H9 (cell line): ENCODE results near the gene TMOD1. TPM values are rescaled to one million over a fixed set of nuclear protein-coding genes. Genes with fewer than 3 reads are reported as not detected.
A peak's percentile ranks its signal among the peaks of the same experiment; 100 is the strongest.

ENCODE experiments used
- DNase-seq: peaks from one replicate; pipeline ENCODE4 v3.0.0-alpha.2; 2017
- H2AFZ ChIP-seq: one replicate; pipeline ENCODE4 v1.6.1; 2013; ENCODE audit warnings: mild to moderate bottlenecking, low read length, control low read depth, moderate library complexity
- H2AK5ac ChIP-seq: 2 replicates; pipeline ENCODE4 v1.6.1; 2013; ENCODE audit warnings: low read length, control low read depth, mixed read lengths; ENCODE audit not compliant: insufficient read length
- H2BK120ac ChIP-seq: one replicate; pipeline ENCODE4 v1.6.1; 2013; ENCODE audit warnings: low read depth, mild to moderate bottlenecking, low read length, control low read depth, inconsistent platforms; ENCODE audit not compliant: poor library complexity, severe bottlenecking
- H2BK12ac ChIP-seq: 2 replicates; pipeline ENCODE4 v1.6.1; 2013; ENCODE audit warnings: low read length, control low read depth, mixed read lengths, low read depth; ENCODE audit not compliant: insufficient read length
- H2BK15ac ChIP-seq: 2 replicates; pipeline ENCODE4 v1.6.1; 2013; ENCODE audit warnings: low read depth, low read length, control low read depth
- H2BK20ac ChIP-seq: one replicate; pipeline ENCODE4 v1.6.1; 2013; ENCODE audit warnings: low read depth, mild to moderate bottlenecking, low read length, control low read depth, inconsistent platforms; ENCODE audit not compliant: poor library complexity, severe bottlenecking
- H2BK5ac ChIP-seq: 2 replicates; pipeline ENCODE4 v1.6.1; 2013; ENCODE audit warnings: low read length, control low read depth, mixed read lengths; ENCODE audit not compliant: insufficient read length
- H3K14ac ChIP-seq: 2 replicates; pipeline ENCODE4 v1.6.1; 2013; ENCODE audit warnings: low read length, control low read depth; ENCODE audit not compliant: insufficient read depth
- H3K18ac ChIP-seq: 2 replicates; pipeline ENCODE4 v1.6.1; 2013; ENCODE audit warnings: low read depth, mild to moderate bottlenecking, mixed read lengths, low read length, control low read depth; ENCODE audit not compliant: insufficient read length
- H3K23ac ChIP-seq: 2 replicates; pipeline ENCODE4 v1.6.1; 2013; ENCODE audit warnings: low read length, control low read depth, mixed read lengths, low read depth; ENCODE audit not compliant: insufficient read length
- H3K23me2 ChIP-seq: 2 replicates; pipeline ENCODE4 v1.6.1; 2013; ENCODE audit warnings: low read depth, mild to moderate bottlenecking, mixed read lengths, low read length, control low read depth; ENCODE audit not compliant: insufficient read length, poor library complexity, severe bottlenecking
- H3K27ac ChIP-seq: 2 replicates; pipeline ENCODE4 v1.5.1; 2013; ENCODE audit warnings: low read length, control low read depth, mixed read lengths, low read depth; ENCODE audit not compliant: insufficient read length
- H3K27me3 ChIP-seq: 2 replicates; pipeline ENCODE4 v1.6.1; 2013; ENCODE audit warnings: low read length, control low read depth, inconsistent platforms; ENCODE audit not compliant: insufficient read depth
- H3K4ac ChIP-seq: 2 replicates; pipeline ENCODE4 v1.6.1; 2013; ENCODE audit warnings: low read depth, mild to moderate bottlenecking, control low read depth, inconsistent platforms, low read length, moderate library complexity
- H3K4me1 ChIP-seq: 2 replicates; pipeline ENCODE4 v1.6.1; 2013; ENCODE audit warnings: low read length, control low read depth, inconsistent platforms; ENCODE audit not compliant: insufficient read depth
- H3K4me2 ChIP-seq: 2 replicates; pipeline ENCODE4 v1.6.1; 2013; ENCODE audit warnings: low read length, control low read depth, mixed read lengths; ENCODE audit not compliant: insufficient read length, insufficient read depth
- H3K56ac ChIP-seq: 2 replicates; pipeline ENCODE4 v1.6.1; 2013; ENCODE audit warnings: low read depth, mild to moderate bottlenecking, mixed read lengths, low read length, control low read depth; ENCODE audit not compliant: insufficient read length
- H3K79me1 ChIP-seq: 2 replicates; pipeline ENCODE4 v1.6.1; 2013; ENCODE audit warnings: low read depth, mild to moderate bottlenecking, moderate library complexity, low read length, control low read depth, inconsistent platforms; ENCODE audit not compliant: insufficient read depth, poor library complexity, severe bottlenecking
- H3K79me2 ChIP-seq: 2 replicates; pipeline ENCODE4 v1.6.1; 2013; ENCODE audit warnings: low read length, control low read depth, inconsistent platforms; ENCODE audit not compliant: insufficient read depth
- H3K9ac ChIP-seq: 2 replicates; pipeline ENCODE4 v1.6.1; 2013; ENCODE audit warnings: low read length, control low read depth, mixed read lengths; ENCODE audit not compliant: insufficient read length; ENCODE audit errors: extremely low read depth
- H3K9me3 ChIP-seq: one replicate; pipeline ENCODE4 v1.6.1; 2013; ENCODE audit warnings: low read depth, low read length, inconsistent platforms; ENCODE audit not compliant: control insufficient read depth
- H3T11ph ChIP-seq: one replicate; pipeline ENCODE4 v1.6.1; 2013; ENCODE audit warnings: mild to moderate bottlenecking, low read length, control low read depth, inconsistent platforms
- H4K20me1 ChIP-seq: one replicate; pipeline ENCODE4 v1.6.1; 2013; ENCODE audit not compliant: control insufficient read depth, insufficient read length, insufficient read depth
- H4K5ac ChIP-seq: 2 replicates; pipeline ENCODE4 v1.6.1; 2013; ENCODE audit warnings: low read depth, mild to moderate bottlenecking, mixed read lengths, low read length, control low read depth; ENCODE audit not compliant: insufficient read length
- H4K8ac ChIP-seq: replicated peaks from 2 replicates; pipeline ENCODE4 v1.6.1; 2013; ENCODE audit warnings: low read length, control low read depth, mixed read lengths, low read depth; ENCODE audit not compliant: insufficient read length
- H4K91ac ChIP-seq: 2 replicates; pipeline ENCODE4 v1.6.1; 2013; ENCODE audit warnings: low read depth, mild to moderate bottlenecking, moderate library complexity, mixed read lengths, low read length, control low read depth; ENCODE audit not compliant: insufficient read length
- H3K27ac Mint-ChIP-seq, 3 experiments: 2 replicates in 2 of 3; 3 replicates in 1 of 3; pipeline ENCODE4 v1.8.0; 2020 to 2021; ENCODE audit warnings: mixed read lengths in 3 of 3, mild to moderate bottlenecking in 1 of 3, moderate library complexity in 1 of 3
- H3K27me3 Mint-ChIP-seq: 2 replicates; pipeline ENCODE4 v1.8.0; 2021; ENCODE audit warnings: low read depth, mild to moderate bottlenecking, moderate library complexity, mixed read lengths
- H3K36me3 Mint-ChIP-seq, 3 experiments: 2 replicates in 2 of 3; 3 replicates in 1 of 3; pipeline ENCODE4 v1.8.0; 2020 to 2021; ENCODE audit warnings: low read depth in 3 of 3, mixed read lengths in 3 of 3; ENCODE audit not compliant: insufficient read depth in 1 of 3
- H3K4me1 Mint-ChIP-seq, 2 experiments: 2 replicates each; pipeline ENCODE4 v1.8.0; 2020; ENCODE audit warnings: mixed read lengths in 2 of 2
- H3K4me3 Mint-ChIP-seq, 2 experiments: 2 replicates in 1 of 2; 3 replicates in 1 of 2; pipeline ENCODE4 v1.8.0; 2020 to 2021; ENCODE audit warnings: mild to moderate bottlenecking in 2 of 2, mixed read lengths in 2 of 2, moderate library complexity in 1 of 2
- H3K9me3 Mint-ChIP-seq, 2 experiments: 2 replicates in 1 of 2; 3 replicates in 1 of 2; pipeline ENCODE4 v1.8.0; 2020; ENCODE audit warnings: mild to moderate bottlenecking in 2 of 2, mixed read lengths in 2 of 2, moderate library complexity in 1 of 2
- WGBS: extraction: QIAGEN DNeasy Blood & Tissue Kit; methylation state at CpG from one replicate; pipeline ENCODE4 v1.1.7; 2013; ENCODE audit warnings: missing lambda C conversion rate, low lambda C conversion rate, mixed read lengths; ENCODE audit not compliant: insufficient read length; ENCODE audit errors: extremely low coverage; 5-methylcytosine and 5-hydroxymethylcytosine counted together
- total RNA-seq: library from RNA; stranded (reverse); gene quantifications from 2 replicates; pipeline ENCODE4 v1.2.1, GENCODE V29; 2021
- TF ChIP-seq, protein P1 (sequence below): fragments of 200-600 bp; sonication (generic); conservative IDR thresholded peaks from 3 replicates; pipeline ENCODE4 v1.8.0; 2021; ENCODE audit warnings: antibody characterized with exemption, mild to moderate bottlenecking

Gene TMOD1
- total RNA-seq, 1 experiment from 2014 or later: 0.98 TPM

DNA sequence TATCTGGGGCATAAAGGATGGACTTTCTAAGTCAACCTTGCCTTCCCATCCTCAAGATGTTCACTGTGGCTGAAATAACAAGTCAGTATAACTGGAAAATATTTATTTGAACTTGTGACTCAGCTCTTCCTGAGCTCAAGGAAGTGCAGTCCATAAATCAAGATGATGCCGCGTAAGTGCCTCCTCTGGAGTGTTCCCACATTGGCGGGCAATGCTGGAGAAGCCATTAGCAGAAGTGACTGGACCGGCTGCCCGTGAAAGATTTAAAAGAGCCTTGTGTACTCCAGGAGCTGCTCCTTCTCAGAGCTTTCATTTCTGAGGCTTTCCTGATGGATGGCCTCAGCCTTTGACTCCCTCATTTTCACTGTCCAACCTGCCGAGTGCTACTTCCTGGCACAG is 17.4 kb downstream of the TMOD1 start:
- no peaks in the 10 kb centered on the region for H4K20me1 ChIP-seq
- no peak overlapping the region for H2BK12ac ChIP-seq
- Mint-ChIP-seq H3K27me3 (peaks cover 2% of the 10 kb centered on the region), H3K9me3 (no peaks in the 10 kb centered on the region), H3K4me1 (peaks cover 10 to 16% of the 10 kb centered on the region in 2 experiments), H3K4me3 (no peak overlapping the region), H3K27ac (peak overlapping the region in 1 of 3 experiments; percentile 46; a peak in 1 of 7 replicates), H3K36me3 (no peaks in the 10 kb centered on the region; a peak in 1 of 7 replicates)
- no peak overlapping the region for H2BK120ac ChIP-seq
- no peaks in the 10 kb centered on the region for H3K79me2 ChIP-seq
- H2BK5ac ChIP-seq: no peak overlapping the region
- no peak overlapping the region for H2AFZ ChIP-seq
- no peak overlapping the region for H4K5ac ChIP-seq
- no peaks in the 10 kb centered on the region for H3K79me1 ChIP-seq
- no peak overlapping the region for H4K91ac ChIP-seq
- no peak overlapping the region for H4K8ac ChIP-seq
- no peak overlapping the region for H2BK20ac ChIP-seq
- H3K4ac ChIP-seq: no peak overlapping the region
- no peak overlapping the region for H3K27ac ChIP-seq
- no peaks in the 10 kb centered on the region; the same call in 1 of the 2 replicates for H3K27me3 ChIP-seq
- H2BK15ac ChIP-seq: no peak overlapping the region
- H3K9me3 ChIP-seq: no peaks in the 10 kb centered on the region
- no peaks in the 10 kb centered on the region for H3K23me2 ChIP-seq
- H3K9ac ChIP-seq: no peak overlapping the region
- TF ChIP-seq, protein P1, sequence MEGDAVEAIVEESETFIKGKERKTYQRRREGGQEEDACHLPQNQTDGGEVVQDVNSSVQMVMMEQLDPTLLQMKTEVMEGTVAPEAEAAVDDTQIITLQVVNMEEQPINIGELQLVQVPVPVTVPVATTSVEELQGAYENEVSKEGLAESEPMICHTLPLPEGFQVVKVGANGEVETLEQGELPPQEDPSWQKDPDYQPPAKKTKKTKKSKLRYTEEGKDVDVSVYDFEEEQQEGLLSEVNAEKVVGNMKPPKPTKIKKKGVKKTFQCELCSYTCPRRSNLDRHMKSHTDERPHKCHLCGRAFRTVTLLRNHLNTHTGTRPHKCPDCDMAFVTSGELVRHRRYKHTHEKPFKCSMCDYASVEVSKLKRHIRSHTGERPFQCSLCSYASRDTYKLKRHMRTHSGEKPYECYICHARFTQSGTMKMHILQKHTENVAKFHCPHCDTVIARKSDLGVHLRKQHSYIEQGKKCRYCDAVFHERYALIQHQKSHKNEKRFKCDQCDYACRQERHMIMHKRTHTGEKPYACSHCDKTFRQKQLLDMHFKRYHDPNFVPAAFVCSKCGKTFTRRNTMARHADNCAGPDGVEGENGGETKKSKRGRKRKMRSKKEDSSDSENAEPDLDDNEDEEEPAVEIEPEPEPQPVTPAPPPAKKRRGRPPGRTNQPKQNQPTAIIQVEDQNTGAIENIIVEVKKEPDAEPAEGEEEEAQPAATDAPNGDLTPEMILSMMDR: no peak
- H3K18ac ChIP-seq: no peak overlapping the region
- H3K56ac ChIP-seq: no peak overlapping the region
- no peak for DNase-seq
- H3K4me2 ChIP-seq: no peak overlapping the region
- no peak overlapping the region for H3T11ph ChIP-seq
- no CpG with 5 or more reads among the region's 6 CpGs for WGBS
- H3K14ac ChIP-seq: no peak overlapping the region
- H3K4me1 ChIP-seq: no peaks in the 10 kb centered on the region
- no peak overlapping the region for H3K23ac ChIP-seq
- no peak overlapping the region for H2AK5ac ChIP-seq
